Progenitor cell of endocrine pancreas (in vitro differentiated cells): Measurements from ENCODE around the gene TEX38. TPM values are rescaled to one million over a fixed set of nuclear protein-coding genes. Genes with fewer than 3 reads are reported as not detected.
"Not testable (repeated sequence)": the region's sequence is repeated elsewhere in the genome, so short reads cannot be mapped to it uniquely, and the experiment has no call there.

Experiments used
- DNase-seq: peaks from one replicate; pipeline ENCODE4 v3.0.0; 2021; ENCODE audit warnings: low spot score; ENCODE audit not compliant: unreplicated experiment
- H3K27ac Mint-ChIP-seq: 2 replicates; pipeline ENCODE4 v1.8.0; 2021; ENCODE audit warnings: mild to moderate bottlenecking, moderate library complexity, mixed read lengths
- H3K27me3 Mint-ChIP-seq: 2 replicates; pipeline ENCODE4 v1.8.0; 2021; ENCODE audit warnings: mixed read lengths
- H3K36me3 Mint-ChIP-seq: 2 replicates; pipeline ENCODE4 v1.8.0; 2022; ENCODE audit warnings: mixed read lengths; ENCODE audit not compliant: insufficient read depth
- H3K4me1 Mint-ChIP-seq: 2 replicates; pipeline ENCODE4 v1.8.0; 2021; ENCODE audit warnings: low read depth, mixed read lengths
- H3K4me3 Mint-ChIP-seq: 2 replicates; pipeline ENCODE4 v1.8.0; 2021; ENCODE audit warnings: low read depth, mild to moderate bottlenecking, moderate library complexity, mixed read lengths
- H3K9me3 Mint-ChIP-seq: 2 replicates; pipeline ENCODE4 v1.8.0; 2021; ENCODE audit warnings: low read depth, mixed read lengths
- CTCF ChIP-seq: fragments of 200-600 bp; sonication (generic); IDR thresholded peaks from one replicate; pipeline ENCODE4 v1.5.0; 2021; ENCODE audit warnings: antibody characterized with exemption, mild to moderate bottlenecking; ENCODE audit not compliant: unreplicated experiment
- total RNA-seq: library from RNA; stranded (reverse); gene quantifications from 2 replicates; pipeline ENCODE4 v1.2.1, GENCODE V29; 2021

Gene TEX38
- total RNA-seq, 1 donor from 2014 or later: 0.38 TPM

DNA sequence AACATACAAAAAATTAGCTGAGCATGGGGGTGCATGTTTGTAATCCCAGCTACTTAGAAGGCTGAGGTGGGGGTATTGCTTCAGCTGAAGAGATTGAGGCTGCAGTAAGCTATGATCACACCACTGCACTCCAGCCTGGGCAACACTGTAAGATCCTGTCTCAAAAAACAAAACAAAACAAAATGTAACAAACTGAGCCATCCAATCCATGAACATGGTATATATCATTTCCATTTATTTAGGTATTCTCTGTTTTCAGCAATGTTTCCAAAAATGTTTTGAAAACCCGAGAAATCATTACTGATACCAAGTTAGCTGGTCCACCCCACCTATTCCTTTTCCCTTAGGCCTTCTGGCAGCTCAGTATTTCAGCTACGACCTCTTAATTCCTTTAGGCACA, 21.9 kb upstream of the TEX38 start:
- no peak for TF ChIP-seq CTCF
- no peaks in the 10 kb centered on the region for H3K27me3 Mint-ChIP-seq
- H3K9me3 Mint-ChIP-seq: peaks cover 6% of the 10 kb centered on the region
- H3K36me3 Mint-ChIP-seq: peaks cover 46% of the 10 kb centered on the region
- H3K4me1 Mint-ChIP-seq: no peaks in the 10 kb centered on the region
- no peak overlapping the region for H3K4me3 Mint-ChIP-seq
- DNase-seq: no peak
- no peak overlapping the region for H3K27ac Mint-ChIP-seq

DNA sequence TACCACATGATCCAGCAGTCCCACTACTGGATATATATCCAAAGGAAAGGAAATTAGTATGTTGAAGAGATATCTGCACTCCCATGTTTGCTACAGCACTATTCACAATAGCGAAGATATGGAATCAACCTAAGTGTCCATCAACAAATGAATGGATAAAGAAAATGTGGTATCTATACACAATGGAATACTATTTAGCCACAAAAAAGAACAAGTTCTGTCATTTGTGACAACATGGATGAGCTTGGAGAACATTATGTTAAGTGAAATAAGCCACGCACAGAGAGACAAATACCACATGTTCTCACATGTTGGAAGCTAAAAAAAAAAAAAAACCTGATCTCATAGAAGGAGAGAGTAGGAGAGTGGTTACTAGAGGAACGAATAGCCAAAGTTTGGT, 21.2 kb upstream of the TEX38 start:
- no peak for DNase-seq
- peaks cover 50% of the 10 kb centered on the region for H3K36me3 Mint-ChIP-seq
- no peaks in the 10 kb centered on the region for H3K27me3 Mint-ChIP-seq
- no peak for TF ChIP-seq CTCF
- H3K9me3 Mint-ChIP-seq: peaks cover 6% of the 10 kb centered on the region
- no peak overlapping the region for H3K27ac Mint-ChIP-seq
- no peak overlapping the region for H3K4me3 Mint-ChIP-seq
- H3K4me1 Mint-ChIP-seq: no peaks in the 10 kb centered on the region

DNA sequence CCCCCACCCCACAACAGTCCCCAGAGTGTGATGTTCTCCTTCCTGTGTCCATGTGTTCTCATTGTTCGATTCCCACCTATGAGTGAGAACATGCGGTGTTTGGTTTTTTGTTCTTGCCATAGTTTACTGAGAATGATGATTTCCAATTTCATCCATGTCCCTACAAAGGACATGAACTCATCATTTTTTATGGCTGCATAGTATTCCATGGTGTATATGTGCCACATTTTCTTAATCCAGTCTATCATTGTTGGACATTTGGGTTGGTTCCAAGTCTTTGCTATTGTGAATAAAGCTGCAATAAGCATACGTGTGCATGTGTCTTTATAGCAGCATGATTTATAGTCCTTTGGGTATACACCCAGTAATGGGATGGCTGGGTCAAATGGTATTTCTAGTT, 20.5 kb upstream of the TEX38 start:
- not testable (repeated sequence) for DNase-seq

GRCh38 chr1:46652321-46653100, 19.1 kb upstream of the TEX38 start:
- H3K27ac Mint-ChIP-seq: no peak overlapping the region
- no peak for DNase-seq
- H3K4me3 Mint-ChIP-seq: no peak overlapping the region
- H3K9me3 Mint-ChIP-seq: peaks cover 6% of the 10 kb centered on the region
- no peaks in the 10 kb centered on the region for H3K27me3 Mint-ChIP-seq
- H3K4me1 Mint-ChIP-seq: no peaks in the 10 kb centered on the region
- no peak for TF ChIP-seq CTCF
- H3K36me3 Mint-ChIP-seq: peaks cover 44% of the 10 kb centered on the region

More for the DNA sequence above, 20.5 kb upstream of the TEX38 start:
- not testable (repeated sequence) for H3K4me3 Mint-ChIP-seq, H3K4me1 Mint-ChIP-seq, H3K27me3 Mint-ChIP-seq, H3K9me3 Mint-ChIP-seq, H3K27ac Mint-ChIP-seq
- H3K36me3 Mint-ChIP-seq: peaks cover 54% of the 10 kb centered on the region

- no peaks in the 10 kb centered on the region for H3K4me1 Mint-ChIP-seq
- no peak overlapping the region for H3K4me3 Mint-ChIP-seq
- no peaks in the 10 kb centered on the region for H3K27me3 Mint-ChIP-seq
- no peak for DNase-seq
- H3K27ac Mint-ChIP-seq: no peak overlapping the region
- TF ChIP-seq CTCF: no peak
- peaks cover 46% of the 10 kb centered on the region for H3K36me3 Mint-ChIP-seq
- H3K9me3 Mint-ChIP-seq: peaks cover 6% of the 10 kb centered on the region
Observed at GRCh38 chr1:46653405-46653958, 18.2 kb upstream of the TEX38 start.

DNA sequence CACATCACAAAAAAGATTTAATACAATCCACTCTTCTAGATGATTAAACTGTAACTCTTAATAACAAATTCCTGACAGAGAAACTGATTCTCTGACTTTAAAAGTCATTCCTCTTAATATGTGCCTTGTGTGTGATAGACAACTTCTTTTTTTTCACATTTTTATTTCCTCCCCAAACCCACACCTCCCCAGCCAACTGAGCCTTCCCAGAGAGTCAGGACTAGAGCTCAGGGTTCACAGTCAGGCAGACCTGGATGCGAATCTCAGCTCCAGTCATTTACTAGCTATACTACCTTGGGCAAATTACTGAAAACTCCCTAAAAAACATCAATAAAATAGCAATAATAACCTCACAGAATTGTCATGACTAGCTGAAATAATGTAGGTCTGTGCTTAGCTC, 17.6 kb upstream of the TEX38 start:
- H3K4me1 Mint-ChIP-seq: no peaks in the 10 kb centered on the region
- peaks cover 6% of the 10 kb centered on the region for H3K9me3 Mint-ChIP-seq
- no peak overlapping the region for H3K27ac Mint-ChIP-seq
- DNase-seq: no peak
- H3K4me3 Mint-ChIP-seq: no peak overlapping the region
- no peak for TF ChIP-seq CTCF
- H3K27me3 Mint-ChIP-seq: no peaks in the 10 kb centered on the region
- peaks cover 42% of the 10 kb centered on the region for H3K36me3 Mint-ChIP-seq

DNA sequence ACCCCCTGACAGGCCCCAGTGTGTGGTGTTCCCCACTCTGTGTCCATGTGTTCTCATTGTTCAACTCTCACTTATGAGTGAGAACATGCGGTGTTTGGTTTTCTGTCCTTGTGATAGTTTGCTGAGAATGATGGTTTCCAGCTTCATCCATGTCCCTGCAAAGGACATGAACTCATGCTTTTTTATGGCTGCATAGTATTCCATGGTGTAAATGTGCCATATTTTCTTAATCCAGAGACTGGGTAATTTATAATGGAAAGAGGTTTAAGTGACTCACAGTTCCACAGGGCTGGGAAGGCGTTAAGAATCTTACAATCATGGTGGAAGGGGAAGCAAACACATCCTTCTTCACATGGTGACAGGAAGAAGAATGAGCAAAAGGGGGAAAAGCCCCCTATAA, 17.0 kb upstream of the TEX38 start:
- H3K36me3 Mint-ChIP-seq: peaks cover 35% of the 10 kb centered on the region
- H3K4me3 Mint-ChIP-seq, H3K9me3 Mint-ChIP-seq, DNase-seq, H3K4me1 Mint-ChIP-seq, H3K27ac Mint-ChIP-seq, H3K27me3 Mint-ChIP-seq: not testable (repeated sequence)
